GM12874 (cell line): ENCODE measurements around the gene ARHGAP35.

Experiments used
- TF ChIP-seq, protein P1 (sequence below): IDR thresholded peaks from 2 replicates; pipeline ENCODE4 v1.5.1; 2011; ENCODE audit warnings: low read depth, mild to moderate bottlenecking, control low read depth, low read length, moderate library complexity; ENCODE audit not compliant: insufficient read depth

ARHGAP35 gene

GRCh38 chr19:46867170-46867569 is 6.4 kb downstream of the ARHGAP35 start:
- TF ChIP-seq, protein P1, sequence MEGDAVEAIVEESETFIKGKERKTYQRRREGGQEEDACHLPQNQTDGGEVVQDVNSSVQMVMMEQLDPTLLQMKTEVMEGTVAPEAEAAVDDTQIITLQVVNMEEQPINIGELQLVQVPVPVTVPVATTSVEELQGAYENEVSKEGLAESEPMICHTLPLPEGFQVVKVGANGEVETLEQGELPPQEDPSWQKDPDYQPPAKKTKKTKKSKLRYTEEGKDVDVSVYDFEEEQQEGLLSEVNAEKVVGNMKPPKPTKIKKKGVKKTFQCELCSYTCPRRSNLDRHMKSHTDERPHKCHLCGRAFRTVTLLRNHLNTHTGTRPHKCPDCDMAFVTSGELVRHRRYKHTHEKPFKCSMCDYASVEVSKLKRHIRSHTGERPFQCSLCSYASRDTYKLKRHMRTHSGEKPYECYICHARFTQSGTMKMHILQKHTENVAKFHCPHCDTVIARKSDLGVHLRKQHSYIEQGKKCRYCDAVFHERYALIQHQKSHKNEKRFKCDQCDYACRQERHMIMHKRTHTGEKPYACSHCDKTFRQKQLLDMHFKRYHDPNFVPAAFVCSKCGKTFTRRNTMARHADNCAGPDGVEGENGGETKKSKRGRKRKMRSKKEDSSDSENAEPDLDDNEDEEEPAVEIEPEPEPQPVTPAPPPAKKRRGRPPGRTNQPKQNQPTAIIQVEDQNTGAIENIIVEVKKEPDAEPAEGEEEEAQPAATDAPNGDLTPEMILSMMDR: no peak

DNA sequence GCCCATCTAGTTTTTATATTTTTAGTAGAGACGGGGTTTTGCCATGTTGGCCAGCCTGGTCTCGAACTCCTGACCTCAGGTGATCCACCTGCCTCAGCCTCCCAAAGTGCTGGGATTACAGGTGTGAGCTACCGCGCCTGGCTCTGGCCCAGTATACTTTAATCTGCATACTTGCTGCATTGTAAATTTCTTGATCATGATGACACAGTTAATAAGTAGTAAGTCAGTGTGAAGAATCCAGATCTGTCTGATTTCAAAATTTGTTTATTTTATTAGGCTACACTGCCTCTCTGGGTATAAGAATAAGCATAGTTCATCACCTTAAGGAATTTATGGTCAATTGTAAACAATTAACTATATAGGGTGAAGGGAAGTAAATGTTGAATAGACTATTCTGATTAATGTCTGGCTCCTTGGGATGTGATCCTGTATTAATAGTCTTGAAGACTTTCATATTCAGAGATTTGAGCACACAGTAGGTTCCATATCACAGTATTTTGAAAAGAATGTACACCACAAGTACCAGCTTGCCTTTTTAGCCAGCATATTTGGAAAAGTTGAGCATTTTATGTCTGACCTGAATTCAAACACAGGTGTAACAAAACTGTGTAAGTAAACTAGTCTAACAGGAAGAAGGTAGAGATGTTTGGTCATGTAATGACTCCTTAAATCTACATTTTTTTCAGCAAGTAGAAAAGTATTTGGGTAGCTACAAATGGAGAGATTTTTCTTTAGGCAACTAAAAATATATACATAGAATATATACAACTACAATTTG is 7.4 kb downstream of the ARHGAP35 start:
- TF ChIP-seq, protein P1: no peak

DNA sequence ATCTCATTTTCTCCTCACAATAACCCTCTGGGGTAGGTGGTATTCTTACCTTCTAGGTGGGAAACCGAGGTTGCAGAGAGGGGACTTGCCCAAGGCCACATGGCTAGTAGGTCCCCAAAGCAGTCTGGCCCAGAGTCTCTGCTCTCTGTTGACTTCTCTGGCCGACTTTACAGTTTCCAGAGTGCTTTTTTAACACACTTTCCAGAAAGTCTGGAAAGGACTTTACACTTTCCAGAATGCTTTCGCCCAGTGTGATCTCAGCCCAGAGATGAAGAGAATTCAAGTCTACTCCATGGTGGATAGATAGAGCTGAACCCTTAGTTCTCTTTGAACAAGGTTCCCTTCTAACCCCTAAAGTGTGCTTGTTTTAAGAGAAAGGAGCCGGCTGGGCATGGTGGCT is 12.2 kb downstream of the ARHGAP35 start:
- TF ChIP-seq, protein P1: no peak

GRCh38 chr19:46875234-46875633 is 14.4 kb downstream of the ARHGAP35 start:
- TF ChIP-seq, protein P1: no peak

GRCh38 chr19:46875657-46876056 is 14.9 kb downstream of the ARHGAP35 start:
- TF ChIP-seq, protein P1: no peak

- TF ChIP-seq, protein P1: no peak
Observed at GRCh38 chr19:46878613-46879375, 18.0 kb downstream of the ARHGAP35 start.

DNA sequence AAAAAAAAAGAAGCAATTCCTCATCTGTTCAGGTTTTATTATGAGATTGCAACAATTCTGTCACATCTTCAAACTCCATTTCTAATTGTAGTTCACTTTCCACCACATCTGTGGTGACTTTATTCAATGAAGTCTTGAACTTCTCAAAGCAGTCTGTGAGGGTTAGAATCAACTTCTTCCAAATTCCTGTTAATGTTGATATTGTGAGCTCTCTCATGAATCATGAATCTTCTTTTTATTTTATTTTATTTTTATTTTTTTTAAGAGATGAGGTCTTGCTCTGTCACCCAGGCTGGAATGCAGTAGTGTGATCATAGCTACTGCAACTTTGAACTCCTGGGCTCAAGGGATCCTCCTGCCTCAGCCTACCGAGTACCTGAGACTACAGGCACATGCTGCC is 19.6 kb downstream of the ARHGAP35 start:
- TF ChIP-seq, protein P1: no peak
